IMR-90 (cell line): Measurements from ENCODE around the gene APOA4. TPM values are rescaled to one million over a fixed set of nuclear protein-coding genes. Genes with fewer than 3 reads are reported as not detected.

Source experiments
- ATAC-seq: fragments of 200-7000 bp; cut with Tn5 transposase; 2 replicates; pipeline ENCODE4 v1.9.1; 2020; ENCODE audit warnings: low read depth, mild to moderate bottlenecking, moderate library complexity
- BruUV-seq: library from RNA; stranded (reverse); fragments of 400-500 nt; replicated peaks from 2 replicates; lab custom pipeline; 2021; lab: Mats Ljungman, UMichigan
- CTCF ChIA-PET: fragments of 300-600 bp; formaldehyde crosslinking; extraction: SDS; loops from one replicate; lab custom pipeline; 2021; ENCODE audit warnings: antibody characterized with exemption; lab: Yijun Ruan, JAX
- POLR2A ChIA-PET: fragments of 300-600 bp; sonication (Branson Sonifier 250); formaldehyde crosslinking; loops from one replicate; lab custom pipeline; 2022; ENCODE audit warnings: antibody characterized with exemption; ENCODE audit not compliant: unreplicated experiment; lab: Charles Lee
- DNase-seq: peaks from one replicate; pipeline ENCODE4 v3.0.0; 2013
- H2AFZ ChIP-seq: replicated peaks from 2 replicates; pipeline ENCODE3; 2013; ENCODE audit warnings: low read length, mild to moderate bottlenecking; ENCODE audit not compliant: poor library complexity
- H2AK5ac ChIP-seq: 2 replicates; pipeline ENCODE4 v1.6.1; 2013; ENCODE audit warnings: low read depth, low read length, inconsistent platforms
- H2AK9ac ChIP-seq: replicated peaks from 2 replicates; pipeline ENCODE3; 2013; ENCODE audit warnings: mild to moderate bottlenecking, low read depth, low read length, moderate library complexity; ENCODE audit not compliant: poor library complexity
- H2BK120ac ChIP-seq: 2 replicates; pipeline ENCODE4 v1.6.1; 2013; ENCODE audit warnings: low read depth, low read length, inconsistent platforms
- H2BK15ac ChIP-seq: 3 replicates; pipeline ENCODE4 v1.6.1; 2013; ENCODE audit warnings: low read depth, low read length, inconsistent platforms
- H2BK20ac ChIP-seq: 2 replicates; pipeline ENCODE4 v1.6.1; 2013; ENCODE audit warnings: low read depth, mild to moderate bottlenecking, inconsistent platforms, low read length, moderate library complexity
- H2BK5ac ChIP-seq: 2 replicates; pipeline ENCODE4 v1.6.1; 2013; ENCODE audit warnings: mild to moderate bottlenecking, low read depth, low read length, inconsistent platforms; ENCODE audit not compliant: poor library complexity, severe bottlenecking
- H3K14ac ChIP-seq: replicated peaks from 2 replicates; pipeline ENCODE4 v1.6.1; 2013; ENCODE audit warnings: low read depth, low read length, inconsistent platforms
- H3K18ac ChIP-seq: 2 replicates; pipeline ENCODE4 v1.6.1; 2013; ENCODE audit warnings: low read depth, low read length, control low read depth
- H3K23ac ChIP-seq: 2 replicates; pipeline ENCODE4 v1.6.1; 2013; ENCODE audit warnings: low read depth, low read length, inconsistent platforms
- H3K27ac ChIP-seq: 2 replicates; pipeline ENCODE4 v1.5.1; 2013; ENCODE audit warnings: mild to moderate bottlenecking, control low read depth, low read length; ENCODE audit not compliant: insufficient read depth
- H3K27me3 ChIP-seq: 2 replicates; pipeline ENCODE4 v1.6.1; 2013; ENCODE audit warnings: low read length; ENCODE audit not compliant: control insufficient read depth, insufficient read depth
- H3K36me3 ChIP-seq: 2 replicates; pipeline ENCODE4 v1.6.1; 2013; ENCODE audit warnings: low read length, mixed read lengths; ENCODE audit not compliant: control insufficient read depth, insufficient read depth
- H3K4ac ChIP-seq: 2 replicates; pipeline ENCODE4 v1.6.1; 2013; ENCODE audit warnings: low read depth, low read length, inconsistent platforms
- H3K4me1 ChIP-seq: 2 replicates; pipeline ENCODE4 v1.6.1; 2013; ENCODE audit warnings: low read length, mixed read lengths; ENCODE audit not compliant: control insufficient read depth, insufficient read depth
- H3K4me2 ChIP-seq: 2 replicates; pipeline ENCODE4 v1.6.1; 2013; ENCODE audit warnings: low read depth, mild to moderate bottlenecking, control low read depth, low read length, moderate library complexity
- H3K4me3 ChIP-seq: 2 replicates; pipeline ENCODE4 v1.5.1; 2013; ENCODE audit warnings: low read depth, mild to moderate bottlenecking, control low read depth, low read length, moderate library complexity; ENCODE audit not compliant: insufficient read depth
- H3K56ac ChIP-seq: 2 replicates; pipeline ENCODE4 v1.6.1; 2013; ENCODE audit warnings: low read length, inconsistent platforms; ENCODE audit not compliant: insufficient read depth; ENCODE audit errors: extremely low read depth
- H3K79me1 ChIP-seq, 2 experiments: 2 replicates each; pipeline ENCODE4 v1.6.1; 2013; ENCODE audit warnings: low read length in 2 of 2, inconsistent platforms in 1 of 2, low read depth in 1 of 2
- H3K9ac ChIP-seq: 2 replicates; pipeline ENCODE4 v1.6.1; 2013; ENCODE audit warnings: low read depth, low read length, control low read depth
- H3K9me1 ChIP-seq: 2 replicates; pipeline ENCODE4 v1.6.1; 2013; ENCODE audit warnings: low read length, inconsistent platforms; ENCODE audit not compliant: insufficient read depth
- H3K9me3 ChIP-seq: 2 replicates; pipeline ENCODE4 v1.6.1; 2013; ENCODE audit warnings: low read length; ENCODE audit not compliant: control insufficient read depth, insufficient read depth
- H4K20me1 ChIP-seq: 2 replicates; pipeline ENCODE4 v1.6.1; 2013; ENCODE audit warnings: low read length, inconsistent platforms; ENCODE audit not compliant: insufficient read depth
- H4K5ac ChIP-seq: 2 replicates; pipeline ENCODE4 v1.6.1; 2013; ENCODE audit warnings: mild to moderate bottlenecking, low read depth, low read length, control low read depth
- H4K8ac ChIP-seq, 2 experiments: 2 replicates each; pipeline ENCODE4 v1.6.1; 2013; ENCODE audit warnings: low read depth in 2 of 2, low read length in 2 of 2, control low read depth in 1 of 2, inconsistent platforms in 1 of 2
- H4K91ac ChIP-seq: 2 replicates; pipeline ENCODE4 v1.6.1; 2013; ENCODE audit warnings: low read depth, low read length, inconsistent platforms; ENCODE audit not compliant: insufficient read depth
- RCOR1 ChIP-seq: IDR thresholded peaks from 2 replicates; pipeline ENCODE4 v1.6.1; 2012; ENCODE audit warnings: mild to moderate bottlenecking, low read length, improper control_type of control experiment; ENCODE audit not compliant: insufficient replicate concordance
- RFX5 ChIP-seq: IDR thresholded peaks from 2 replicates; pipeline ENCODE4 v1.8.0; 2012; ENCODE audit warnings: low read depth, mild to moderate bottlenecking, low read length, moderate library complexity
- SMC3 ChIP-seq: fragments of 150-350 bp; IDR thresholded peaks from 2 replicates; pipeline ENCODE4 v1.6.1; 2016; ENCODE audit warnings: low read depth, mild to moderate bottlenecking, antibody characterized with exemption, low read length, moderate library complexity
- WGBS, 2 experiments: methylation state at CpG; one replicate each; pipeline versions ENCODE4 v1.1.5 to v1.1.7; 2013; ENCODE audit warnings: missing lambda C conversion rate in 2 of 2; ENCODE audit not compliant: insufficient read length in 1 of 2; ENCODE audit errors: extremely low coverage in 2 of 2; 5-methylcytosine and 5-hydroxymethylcytosine counted together
- dilution Hi-C: fragments of 300-500 bp; cut with HindIII; formaldehyde crosslinking; loops from one replicate; pipeline ENCODE4 v1.14.3; 2018; ENCODE audit warnings: low sequenced_read_pairs; ENCODE audit not compliant: unreplicated experiment
- in situ Hi-C: fragments of 300-500 bp; cut with MboI; formaldehyde crosslinking; loops from 3 replicates; pipeline ENCODE4 v1.14.3; 2019; ENCODE audit warnings: low sequenced_read_pairs, inconsistent platforms, mixed read lengths
- intact Hi-C: fragments of 100-400 bp; cut with micrococcal nuclease; formaldehyde crosslinking; loops from 2 replicates; pipeline ENCODE4 v1.10.0; 2022
- polyA plus RNA-seq, 3 experiments: library from polyadenylated mRNA; depleted of rRNA; stranded (reverse); fragments of >200 nt; gene quantifications; 2 replicates each; pipeline ENCODE4 v1.2.3, GENCODE V29; 2012; ENCODE audit warnings: low replicate concordance in 1 of 3
- total RNA-seq: library from RNA; depleted of rRNA; stranded (reverse); fragments of >200 nt; gene quantifications from 2 replicates; pipeline ENCODE4 v1.2.3, GENCODE V29; 2012
- TF ChIP-seq, protein P1 (sequence below): fragments of 150-350 bp; IDR thresholded peaks from 2 replicates; pipeline ENCODE4 v1.6.1; 2016; ENCODE audit warnings: low read depth, mild to moderate bottlenecking, low read length, moderate library complexity, borderline replicate concordance
- TF ChIP-seq, protein P2 (sequence below): fragments of 150-350 bp; IDR thresholded peaks from 2 replicates; pipeline ENCODE4 v1.6.1; 2017; ENCODE audit warnings: mild to moderate bottlenecking, antibody characterized with exemption, low read length, low read depth

Gene APOA4
- total and polyA plus RNA-seq, 2 of the 4 experiments (the other 2 are of a cell fraction), result not detected

DNA sequence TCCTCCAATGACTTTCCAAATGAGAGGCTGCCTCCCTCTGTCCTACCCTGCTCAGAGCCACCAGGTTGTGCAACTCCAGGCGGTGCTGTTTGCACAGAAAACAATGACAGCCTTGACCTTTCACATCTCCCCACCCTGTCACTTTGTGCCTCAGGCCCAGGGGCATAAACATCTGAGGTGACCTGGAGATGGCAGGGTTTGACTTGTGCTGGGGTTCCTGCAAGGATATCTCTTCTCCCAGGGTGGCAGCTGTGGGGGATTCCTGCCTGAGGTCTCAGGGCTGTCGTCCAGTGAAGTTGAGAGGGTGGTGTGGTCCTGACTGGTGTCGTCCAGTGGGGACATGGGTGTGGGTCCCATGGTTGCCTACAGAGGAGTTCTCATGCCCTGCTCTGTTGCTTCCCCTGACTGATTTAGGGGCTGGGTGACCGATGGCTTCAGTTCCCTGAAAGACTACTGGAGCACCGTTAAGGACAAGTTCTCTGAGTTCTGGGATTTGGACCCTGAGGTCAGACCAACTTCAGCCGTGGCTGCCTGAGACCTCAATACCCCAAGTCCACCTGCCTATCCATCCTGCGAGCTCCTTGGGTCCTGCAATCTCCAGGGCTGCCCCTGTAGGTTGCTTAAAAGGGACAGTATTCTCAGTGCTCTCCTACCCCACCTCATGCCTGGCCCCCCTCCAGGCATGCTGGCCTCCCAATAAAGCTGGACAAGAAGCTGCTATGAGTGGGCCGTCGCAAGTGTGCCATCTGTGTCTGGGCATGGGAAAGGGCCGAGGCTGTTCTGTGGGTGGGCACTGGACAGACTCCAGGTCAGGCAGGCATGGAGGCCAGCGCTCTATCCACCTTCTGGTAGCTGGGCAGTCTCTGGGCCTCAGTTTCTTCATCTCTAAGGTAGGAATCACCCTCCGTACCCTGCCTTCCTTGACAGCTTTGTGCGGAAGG is 9.5 kb upstream of the APOA4 start (continued):
- no peak for TF ChIP-seq SMC3

DNA sequence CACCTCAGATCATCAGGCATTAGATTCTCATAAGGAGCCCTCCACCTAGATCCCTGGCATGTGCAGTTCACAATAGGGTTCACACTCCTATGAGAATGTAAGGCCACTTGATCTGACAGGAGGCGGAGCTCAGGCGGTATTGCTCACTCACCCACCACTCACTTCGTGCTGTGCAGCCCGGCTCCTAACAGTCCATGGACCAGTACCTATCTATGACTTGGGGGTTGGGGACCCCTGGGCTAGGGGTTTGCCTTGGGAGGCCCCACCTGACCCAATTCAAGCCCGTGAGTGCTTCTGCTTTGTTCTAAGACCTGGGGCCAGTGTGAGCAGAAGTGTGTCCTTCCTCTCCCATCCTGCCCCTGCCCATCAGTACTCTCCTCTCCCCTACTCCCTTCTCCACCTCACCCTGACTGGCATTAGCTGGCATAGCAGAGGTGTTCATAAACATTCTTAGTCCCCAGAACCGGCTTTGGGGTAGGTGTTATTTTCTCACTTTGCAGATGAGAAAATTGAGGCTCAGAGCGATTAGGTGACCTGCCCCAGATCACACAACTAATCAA is 8.8 kb upstream of the APOA4 start:
- Histone ChIP-seq H3K9me3 (no peaks in the 10 kb centered on the region), H4K5ac (no peak overlapping the region), H3K14ac (no peak overlapping the region), H2BK15ac (no peak overlapping the region), H2AK5ac (no peak overlapping the region), H2BK120ac (no peak overlapping the region), H3K27me3 (peaks cover 8% of the 10 kb centered on the region; the same call in 1 of the 2 replicates), H3K56ac (no peak overlapping the region), H2AK9ac (no peak overlapping the region), H3K4me3 (no peak overlapping the region), H3K18ac (no peak overlapping the region), H4K20me1 (no peaks in the 10 kb centered on the region), H3K4me1 (peaks cover 7% of the 10 kb centered on the region; the same call in 1 of the 2 replicates), H3K9me1 (no peaks in the 10 kb centered on the region; the same call in 1 of the 2 replicates), H4K91ac (no peak overlapping the region), H2BK5ac (no peak overlapping the region), H4K8ac (no peak overlapping the region), H3K27ac (no peak overlapping the region), H3K9ac (no peak overlapping the region), H2BK20ac (no peak overlapping the region), H2AFZ (no peak overlapping the region), H3K79me1 (no peaks in the 10 kb centered on the region), H3K4me2 (no peak overlapping the region), H3K4ac (no peak overlapping the region), H3K36me3 (no peaks in the 10 kb centered on the region), H3K23ac (no peak overlapping the region)
- dilution Hi-C loops, result no loop called here
- no peak for DNase-seq
- ChIA-PET POLR2A (no interaction called here), CTCF (no interaction called here)
- in situ Hi-C loops, result no loop called here
- no peak for ATAC-seq
- intact Hi-C loops, result no loop called here
- no CpG with 5 or more reads among the region's 7 CpGs for WGBS, 2 experiments
- TF ChIP-seq SMC3 (no peak), RFX5 (no peak), RCOR1 (no peak)
- TF ChIP-seq, protein P1, sequence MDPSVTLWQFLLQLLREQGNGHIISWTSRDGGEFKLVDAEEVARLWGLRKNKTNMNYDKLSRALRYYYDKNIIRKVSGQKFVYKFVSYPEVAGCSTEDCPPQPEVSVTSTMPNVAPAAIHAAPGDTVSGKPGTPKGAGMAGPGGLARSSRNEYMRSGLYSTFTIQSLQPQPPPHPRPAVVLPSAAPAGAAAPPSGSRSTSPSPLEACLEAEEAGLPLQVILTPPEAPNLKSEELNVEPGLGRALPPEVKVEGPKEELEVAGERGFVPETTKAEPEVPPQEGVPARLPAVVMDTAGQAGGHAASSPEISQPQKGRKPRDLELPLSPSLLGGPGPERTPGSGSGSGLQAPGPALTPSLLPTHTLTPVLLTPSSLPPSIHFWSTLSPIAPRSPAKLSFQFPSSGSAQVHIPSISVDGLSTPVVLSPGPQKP, result no peak
- TF ChIP-seq, protein P2, sequence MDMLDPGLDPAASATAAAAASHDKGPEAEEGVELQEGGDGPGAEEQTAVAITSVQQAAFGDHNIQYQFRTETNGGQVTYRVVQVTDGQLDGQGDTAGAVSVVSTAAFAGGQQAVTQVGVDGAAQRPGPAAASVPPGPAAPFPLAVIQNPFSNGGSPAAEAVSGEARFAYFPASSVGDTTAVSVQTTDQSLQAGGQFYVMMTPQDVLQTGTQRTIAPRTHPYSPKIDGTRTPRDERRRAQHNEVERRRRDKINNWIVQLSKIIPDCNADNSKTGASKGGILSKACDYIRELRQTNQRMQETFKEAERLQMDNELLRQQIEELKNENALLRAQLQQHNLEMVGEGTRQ, result no peak
- BruUV-seq, result no TSS peak
